Activated T-cell treated with anti-CD3 and anti-CD28 coated beads, Interleukin-2, amount 50 U/mL, for 48 hours (primary cell): Measurements from ENCODE around the gene LRP3.
"Not testable (repeated sequence)": the region's sequence is repeated elsewhere in the genome, so short reads cannot be mapped to it uniquely, and the experiment has no call there.

ENCODE experiments used
- DNase-seq, 2 experiments: peaks; one replicate each; pipeline ENCODE4 v3.0.0-alpha.2; 2020

LRP3 gene

GRCh38 chr19:33204136-33204973 lies 10.2 kb downstream of the LRP3 start:
- no peak for DNase-seq

DNA sequence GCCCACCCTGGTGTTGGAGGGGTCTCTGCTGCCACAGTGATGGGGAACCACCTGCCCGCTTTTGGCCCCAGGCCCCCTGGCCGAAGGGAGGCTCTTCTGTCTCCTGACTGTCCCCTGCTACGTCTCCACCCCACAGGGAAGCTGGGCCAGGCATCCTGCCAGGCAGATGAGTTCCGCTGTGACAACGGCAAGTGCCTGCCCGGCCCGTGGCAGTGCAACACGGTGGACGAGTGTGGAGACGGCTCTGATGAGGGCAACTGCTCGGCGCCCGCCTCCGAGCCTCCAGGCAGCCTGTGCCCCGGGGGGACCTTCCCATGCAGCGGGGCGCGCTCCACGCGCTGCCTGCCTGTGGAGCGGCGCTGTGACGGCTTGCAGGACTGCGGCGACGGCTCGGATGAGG lies 11.0 kb downstream of the LRP3 start:
- DNase-seq: no peak

DNA sequence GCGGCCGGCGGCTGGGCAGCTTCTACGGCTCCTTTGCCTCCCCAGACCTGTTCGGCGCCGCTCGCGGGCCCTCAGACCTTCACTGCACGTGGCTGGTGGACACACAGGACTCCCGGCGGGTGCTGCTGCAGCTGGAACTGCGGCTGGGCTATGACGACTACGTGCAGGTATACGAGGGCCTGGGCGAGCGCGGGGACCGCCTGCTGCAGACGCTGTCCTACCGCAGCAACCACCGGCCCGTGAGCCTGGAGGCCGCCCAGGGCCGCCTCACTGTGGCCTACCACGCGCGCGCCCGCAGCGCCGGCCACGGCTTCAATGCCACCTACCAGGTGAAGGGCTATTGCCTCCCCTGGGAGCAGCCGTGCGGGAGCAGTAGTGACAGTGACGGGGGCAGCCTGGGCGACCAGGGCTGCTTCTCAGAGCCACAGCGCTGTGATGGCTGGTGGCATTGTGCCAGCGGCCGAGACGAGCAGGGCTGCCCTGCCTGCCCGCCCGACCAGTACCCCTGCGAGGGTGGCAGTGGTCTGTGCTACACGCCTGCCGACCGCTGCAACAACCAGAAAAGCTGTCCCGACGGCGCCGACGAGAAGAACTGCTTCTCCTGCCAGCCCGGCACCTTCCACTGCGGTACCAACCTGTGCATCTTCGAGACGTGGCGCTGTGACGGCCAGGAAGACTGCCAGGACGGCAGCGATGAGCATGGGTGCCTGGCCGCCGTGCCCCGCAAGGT lies 11.6 kb downstream of the LRP3 start:
- DNase-seq: no peak

DNA sequence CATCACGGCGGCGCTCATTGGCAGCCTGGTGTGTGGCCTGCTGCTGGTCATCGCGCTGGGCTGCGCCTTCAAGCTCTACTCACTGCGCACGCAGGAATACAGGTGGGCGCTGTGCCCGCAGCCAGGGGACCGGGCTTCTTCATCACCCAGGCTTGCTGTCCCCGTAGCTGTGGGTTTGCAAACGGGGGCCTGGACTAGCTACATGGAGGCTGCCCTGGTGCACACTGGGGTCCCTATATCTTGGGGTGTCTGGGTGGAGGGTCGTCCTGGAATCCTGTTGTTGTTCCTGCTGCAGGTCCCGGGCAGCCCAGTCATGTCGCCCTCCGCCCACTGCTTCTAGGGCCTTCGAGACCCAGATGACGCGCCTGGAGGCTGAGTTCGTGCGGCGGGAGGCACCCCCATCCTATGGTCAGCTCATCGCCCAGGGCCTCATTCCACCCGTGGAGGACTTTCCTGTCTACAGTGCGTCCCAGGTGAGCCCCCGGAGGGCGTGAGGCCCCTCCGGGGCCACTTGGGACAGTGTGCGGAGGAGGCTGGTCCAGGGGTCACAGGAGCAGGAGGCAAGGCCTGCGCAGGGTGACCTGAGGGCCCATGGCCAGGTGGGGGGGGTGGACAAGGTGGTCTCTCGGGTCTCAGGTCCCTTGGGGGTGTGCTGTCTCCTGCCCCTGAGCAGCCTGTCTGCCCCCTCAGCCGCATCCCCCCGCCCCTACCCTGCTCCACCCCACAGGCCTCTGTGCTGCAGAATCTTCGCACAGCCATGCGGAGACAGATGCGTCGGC lies 12.3 kb downstream of the LRP3 start:
- no peak for DNase-seq

DNA sequence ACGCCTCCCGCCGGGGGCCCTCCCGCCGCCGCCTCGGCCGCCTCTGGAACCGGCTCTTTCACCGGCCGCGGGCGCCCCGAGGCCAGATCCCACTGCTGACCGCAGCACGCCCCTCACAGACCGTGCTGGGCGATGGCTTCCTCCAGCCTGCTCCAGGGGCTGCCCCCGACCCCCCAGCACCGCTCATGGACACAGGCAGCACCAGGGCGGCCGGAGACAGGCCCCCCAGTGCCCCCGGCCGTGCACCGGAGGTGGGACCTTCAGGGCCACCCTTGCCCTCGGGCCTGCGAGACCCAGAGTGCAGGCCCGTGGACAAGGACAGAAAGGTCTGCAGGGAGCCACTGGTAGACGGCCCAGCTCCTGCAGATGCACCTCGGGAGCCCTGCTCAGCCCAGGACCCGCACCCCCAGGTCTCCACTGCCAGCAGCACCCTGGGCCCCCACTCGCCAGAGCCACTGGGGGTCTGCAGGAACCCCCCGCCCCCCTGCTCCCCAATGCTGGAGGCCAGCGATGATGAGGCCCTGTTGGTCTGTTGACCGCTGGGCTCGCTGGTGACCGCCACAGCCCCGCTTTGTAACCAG lies 13.0 kb downstream of the LRP3 start:
- DNase-seq: no peak

GRCh38 chr19:33207903-33208302 lies 13.8 kb downstream of the LRP3 start:
- no peak for DNase-seq

DNA sequence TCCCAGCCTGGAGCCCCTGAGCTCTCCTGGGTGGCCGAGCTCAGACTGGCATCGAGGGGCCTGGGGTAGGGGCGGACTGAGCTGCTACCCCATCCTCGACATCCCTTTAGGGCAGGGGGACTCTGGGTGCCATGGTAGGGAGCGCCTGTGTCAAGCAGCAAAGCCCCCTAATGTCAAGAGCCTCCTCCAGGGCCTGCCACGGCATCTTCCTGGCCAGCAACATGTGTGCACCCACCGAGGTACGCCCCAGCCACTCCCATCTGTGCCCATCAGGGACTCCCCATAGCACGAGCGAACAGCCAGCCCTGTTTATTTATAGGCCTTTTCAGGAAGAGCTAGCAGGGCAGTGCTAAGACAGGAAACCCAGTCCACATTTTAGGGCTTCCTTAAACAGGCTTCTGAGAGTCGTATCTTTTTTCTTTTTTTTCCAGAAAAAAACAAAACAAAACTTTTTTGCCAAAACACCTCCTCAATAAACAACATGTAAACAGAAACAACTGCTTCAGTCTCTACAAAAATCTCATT lies 14.3 kb downstream of the LRP3 start:
- DNase-seq: no peak

DNA sequence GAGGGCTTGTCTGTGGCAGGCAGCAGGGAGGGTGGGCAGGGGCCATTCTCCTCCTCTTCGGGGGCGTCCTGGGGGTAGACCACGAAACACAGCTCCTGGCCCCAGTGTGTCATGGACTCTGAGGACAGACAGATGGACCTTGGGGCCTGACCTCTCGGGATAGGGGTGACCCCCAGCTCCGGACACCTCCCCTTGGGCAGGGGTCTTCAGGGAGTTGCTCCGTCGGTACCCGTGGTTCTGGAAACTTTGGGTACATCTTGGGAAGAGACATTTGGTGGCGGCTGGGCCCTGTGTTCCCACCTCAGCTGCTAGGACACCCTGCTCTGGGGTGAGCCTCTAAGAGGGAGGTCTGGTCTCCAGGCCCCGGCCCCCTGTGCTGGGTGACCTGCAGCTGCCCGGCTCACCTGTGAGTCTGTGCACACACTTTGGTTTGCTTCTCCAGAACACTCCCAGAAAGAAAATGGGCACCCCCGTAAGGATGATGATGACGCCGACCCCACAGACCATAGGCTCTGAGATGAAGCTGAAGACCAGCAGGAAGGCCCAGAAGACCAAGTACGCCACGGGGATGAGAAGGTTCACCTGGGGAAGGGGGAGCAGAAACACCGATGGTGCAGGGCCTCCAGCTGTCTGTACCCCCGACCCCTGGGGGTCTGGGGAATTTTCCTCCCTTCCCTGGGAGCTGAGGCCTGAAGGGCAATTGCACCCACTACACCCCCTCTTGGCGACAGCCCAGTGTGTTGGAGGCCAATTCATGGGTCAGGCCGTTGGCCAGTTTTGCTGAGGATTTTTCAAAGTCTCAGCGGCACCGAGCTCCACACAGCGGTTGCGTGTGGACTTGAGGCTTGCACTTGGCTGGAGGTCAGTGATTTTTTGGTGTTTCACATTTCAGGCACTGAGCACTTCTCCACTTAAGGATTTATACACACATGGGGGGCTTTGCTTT lies 15.0 kb downstream of the LRP3 start:
- DNase-seq: no peak

DNA sequence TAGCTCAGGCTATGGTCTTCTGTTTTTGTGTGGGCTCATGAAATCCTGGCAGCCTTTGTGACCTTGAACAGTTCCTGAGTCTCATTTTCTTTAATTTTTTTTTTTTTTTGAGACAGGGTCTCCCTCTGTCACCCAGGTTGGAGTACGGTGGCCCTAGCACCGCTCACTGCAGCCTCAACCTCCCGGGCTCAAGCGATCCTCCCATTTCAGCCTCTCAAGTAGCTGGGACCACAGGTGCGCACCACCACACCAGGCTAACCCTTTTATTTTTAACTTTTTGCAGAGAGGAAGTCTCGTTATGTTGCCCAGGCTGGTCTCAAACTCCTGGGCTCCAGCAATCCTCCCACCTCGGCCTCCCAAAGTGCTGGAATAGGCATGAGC lies 15.7 kb downstream of the LRP3 start:
- DNase-seq: not testable (repeated sequence)

DNA sequence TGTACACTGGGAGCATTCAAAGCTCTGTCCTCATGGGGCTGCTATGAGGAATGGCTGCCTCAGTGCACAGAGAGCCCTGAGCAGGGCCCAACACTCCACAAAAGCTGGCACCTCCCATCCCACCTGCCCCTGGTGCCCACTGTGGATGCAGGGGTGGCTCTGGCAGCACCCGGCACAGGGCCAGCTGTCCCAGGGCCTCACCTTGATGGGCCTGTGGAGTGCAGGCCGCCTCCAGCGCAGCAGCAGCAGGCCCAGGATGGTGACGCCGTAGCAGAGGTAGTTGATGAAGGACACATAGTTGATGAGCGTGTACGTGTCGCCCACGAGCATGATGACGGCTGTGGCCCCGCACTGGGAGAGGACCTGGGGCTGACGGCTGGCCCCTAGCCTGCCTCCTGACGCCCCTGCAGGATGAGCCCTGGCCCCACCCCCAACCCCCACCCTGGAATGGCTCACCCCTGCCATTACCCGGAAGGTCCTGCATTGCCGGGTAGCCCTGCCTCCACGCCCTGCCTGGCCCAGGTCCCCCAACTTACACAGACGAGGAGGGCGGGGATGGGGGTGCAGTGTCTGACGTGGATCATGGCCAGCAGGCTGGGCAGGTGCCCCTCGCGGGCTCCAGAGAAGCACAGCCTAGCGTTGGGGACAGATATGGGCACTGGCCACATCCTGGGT lies 16.3 kb downstream of the LRP3 start:
- no peak for DNase-seq

GRCh38 chr19:33211794-33212435 lies 17.8 kb downstream of the LRP3 start:
- DNase-seq: no peak

DNA sequence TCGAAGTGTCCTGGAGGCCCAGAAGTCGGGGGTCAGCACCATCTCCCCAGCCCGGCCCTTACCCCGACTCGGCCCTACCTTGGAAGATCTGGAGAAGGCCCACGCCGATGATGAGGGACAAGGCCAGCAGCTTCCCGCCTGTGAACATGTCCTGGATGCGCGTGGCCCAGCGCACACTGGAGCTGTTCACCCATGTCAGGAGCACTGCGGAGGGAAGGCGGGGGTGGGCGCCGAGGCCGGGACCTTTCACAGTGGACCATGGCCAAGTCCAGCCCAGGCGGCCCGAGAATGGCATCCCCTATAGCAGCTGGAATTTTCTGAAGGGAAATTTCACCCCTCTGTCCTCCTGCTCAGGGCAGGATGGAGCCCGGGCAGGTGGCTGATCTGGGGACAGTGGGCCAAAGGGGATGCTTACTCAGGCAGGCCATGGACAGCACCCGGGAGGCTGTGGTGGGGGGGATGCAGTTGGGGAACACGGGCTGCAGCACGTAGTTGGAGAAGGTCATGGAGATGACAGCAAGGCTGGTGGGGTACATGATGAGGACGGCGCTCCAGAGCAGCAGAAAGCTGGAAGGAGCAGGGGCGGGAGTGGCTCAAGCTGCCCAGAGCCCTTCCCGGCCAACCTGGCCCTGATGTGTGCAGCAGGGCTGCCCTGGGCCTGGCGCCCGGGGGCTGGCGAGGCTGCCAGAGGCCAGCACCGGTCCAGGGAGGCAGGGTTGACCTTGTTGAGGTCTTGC lies 18.5 kb downstream of the LRP3 start:
- no peak for DNase-seq

GRCh38 chr19:33214596-33214995 lies 20.5 kb downstream of the LRP3 start:
- DNase-seq: no peak

- DNase-seq: no peak
Observed at GRCh38 chr19:33215438-33216197, 21.5 kb downstream of the LRP3 start.

GRCh38 chr19:33216198-33216830 lies 22.2 kb downstream of the LRP3 start:
- DNase-seq: no peak

DNA sequence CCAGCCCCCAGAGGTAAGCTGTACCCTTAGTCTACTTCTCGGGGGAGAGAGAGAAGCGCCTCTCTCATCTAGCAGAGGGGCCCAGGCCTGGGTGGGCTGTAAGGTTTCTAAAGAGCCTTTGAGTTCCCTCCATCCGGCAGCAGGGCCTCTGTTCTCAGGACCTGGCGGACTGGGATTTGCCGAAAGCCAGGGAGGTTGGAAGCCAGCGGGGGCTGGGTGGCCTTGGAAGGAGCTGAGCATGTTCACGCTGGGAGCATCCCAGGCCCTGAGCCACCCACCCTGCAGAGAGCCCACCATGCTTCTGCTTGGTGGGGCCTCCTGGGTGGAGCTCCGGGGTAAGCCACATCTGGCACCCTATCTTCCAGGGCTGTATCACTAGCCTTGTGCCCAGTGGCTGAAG lies 23.8 kb downstream of the LRP3 start:
- DNase-seq: no peak

- DNase-seq: no peak
Observed at GRCh38 chr19:33219261-33219815, 25.2 kb downstream of the LRP3 start.

GRCh38 chr19:33220115-33220514 lies 26.0 kb downstream of the LRP3 start:
- DNase-seq: no peak
